ENCODE measurements around the gene MADCAM1.

GRCh38 chr19:458091-459042, 37.9 kb upstream of the MADCAM1 start:
- TF ChIP-seq SPI1 (IDR thresholded peaks at IDR 0.05; ENCODE audit: low read depth, low read length) (no peak), POLR2AphosphoS5 (IDR thresholded peaks at IDR 0.05; ENCODE audit: low read depth, low read length) (no peak), POLR2A (IDR thresholded peaks at IDR 0.05; ENCODE audit: low read depth, low read length) (no peak), PAX5 (IDR thresholded peaks at IDR 0.05; ENCODE audit: insufficient read depth, low read length, severe bottlenecking) (no peak), TAF1 (IDR thresholded peaks at IDR 0.05; ENCODE audit: low read depth, low read length) (no peak)
